Spleen (tissue), 7 donors: ENCODE results near the gene EIF4B.

Source experiments
- CTCF ChIP-seq, 11 experiments: fragments of 200-600 bp in 7 of 11; fragments of 450-650 bp in 4 of 11; sonication (generic) in 4 of 11; IDR thresholded peaks in 8 of 11; conservative IDR thresholded peaks in 3 of 11; 1 replicate in 7 of 11; 2 replicates in 4 of 11; pipeline versions ENCODE4 v1.4.0 to v1.8.0; 2016 to 2021; ENCODE audit warnings: antibody characterized with exemption in 11 of 11, inconsistent platforms in 4 of 11, mild to moderate bottlenecking in 1 of 11
- POLR2AphosphoS5 ChIP-seq, 3 donors: sonication (generic); formaldehyde crosslinking; IDR thresholded peaks; one replicate each; pipeline ENCODE4 v1.5.1; 2017; ENCODE audit warnings: antibody characterized with exemption in 3 of 3
- donor health status: DM: no; HTN: no; CAD: no; lungs with moderate emphysema.
- donor health status: DM: no; HTN: no; CAD: no.
- donor health status: DM: no; HTN: no; CAD: no.

DNA sequence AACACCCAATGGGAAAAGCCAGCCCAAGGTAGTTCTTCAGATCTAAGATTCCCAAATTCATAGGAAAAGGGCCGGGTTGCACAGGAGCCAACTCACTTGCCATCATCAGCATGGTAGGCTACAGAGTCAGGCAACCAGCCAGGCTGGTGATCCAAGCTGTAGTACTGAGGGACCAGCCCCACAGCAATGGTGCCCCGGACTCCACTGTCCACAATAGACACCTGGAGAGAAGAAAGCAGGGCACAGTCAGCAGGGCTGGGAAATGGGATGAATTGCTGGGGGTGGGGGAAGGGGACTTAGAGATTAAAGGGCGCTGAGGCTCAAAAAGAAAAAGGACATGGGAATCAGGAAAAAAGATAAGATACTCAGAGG, 68.7 kb downstream of the EIF4B start:
- TF ChIP-seq POLR2AphosphoS5 (IDR thresholded peaks at IDR 0.05) (no peak), CTCF (IDR thresholded peaks at IDR 0.05 in 8 of 11, conservative IDR thresholded peaks at IDR 0.05 in 3 of 11) (no peak)
